Spinal cord (tissue), 10 donors: ENCODE data around the gene TNP2. TPM values are rescaled to one million over a fixed set of nuclear protein-coding genes. Genes with fewer than 3 reads are reported as not detected.
"Not testable (repeated sequence)": the region's sequence is repeated elsewhere in the genome, so short reads cannot be mapped to it uniquely, and the experiment has no call there.

ENCODE experiments used
- DNase-seq, 6 donors: peaks; one replicate each; pipeline versions ENCODE4 v3.0.0 to v3.0.0-alpha.2; 2013 to 2015; ENCODE audit warnings: low spot score in 6 of 6, low read depth in 4 of 6
- H3K27ac ChIP-seq: one replicate; pipeline ENCODE4 v1.5.1; 2013; ENCODE audit warnings: low read depth, low read length, control low read depth
- H3K27me3 ChIP-seq: one replicate; pipeline ENCODE4 v1.6.1; 2013; ENCODE audit warnings: low read length; ENCODE audit not compliant: control insufficient read depth, insufficient read depth
- H3K36me3 ChIP-seq: one replicate; pipeline ENCODE4 v1.6.1; 2013; ENCODE audit warnings: low read length; ENCODE audit not compliant: control insufficient read depth, insufficient read depth
- H3K4me1 ChIP-seq: one replicate; pipeline ENCODE4 v1.6.1; 2013; ENCODE audit warnings: low read length; ENCODE audit not compliant: control insufficient read depth, insufficient read depth
- H3K4me3 ChIP-seq: one replicate; pipeline ENCODE4 v1.5.1; 2013; ENCODE audit warnings: low read depth, low read length, control low read depth
- H3K9me3 ChIP-seq: one replicate; pipeline ENCODE4 v1.6.1; 2013; ENCODE audit warnings: low read length; ENCODE audit not compliant: control insufficient read depth, insufficient read depth
- WGBS: methylation state at CpG from one replicate; pipeline ENCODE4 v1.1.5; 2013; ENCODE audit warnings: missing lambda C conversion rate; ENCODE audit not compliant: insufficient coverage; 5-methylcytosine and 5-hydroxymethylcytosine counted together
- polyA plus RNA-seq, 2 donors: library from polyadenylated mRNA; unstranded; fragments of 120-200 nt; gene quantifications; one replicate each; pipeline ENCODE4 v1.2.1, GENCODE V29; 2013; ENCODE audit not compliant: insufficient read length in 2 of 2
- total RNA-seq, 2 donors: library from RNA; depleted of rRNA in 1 of 2; stranded (reverse); fragments of 120-200 nt in 1 of 2; fragments of >200 nt in 1 of 2; gene quantifications; one replicate each; pipeline versions ENCODE4 v1.2.3 to v1.2.4, GENCODE V29; 2013 to 2014
- donor health status: healthy.

Gene TNP2
- total and polyA plus RNA-seq, 4 donors = not detected

DNA sequence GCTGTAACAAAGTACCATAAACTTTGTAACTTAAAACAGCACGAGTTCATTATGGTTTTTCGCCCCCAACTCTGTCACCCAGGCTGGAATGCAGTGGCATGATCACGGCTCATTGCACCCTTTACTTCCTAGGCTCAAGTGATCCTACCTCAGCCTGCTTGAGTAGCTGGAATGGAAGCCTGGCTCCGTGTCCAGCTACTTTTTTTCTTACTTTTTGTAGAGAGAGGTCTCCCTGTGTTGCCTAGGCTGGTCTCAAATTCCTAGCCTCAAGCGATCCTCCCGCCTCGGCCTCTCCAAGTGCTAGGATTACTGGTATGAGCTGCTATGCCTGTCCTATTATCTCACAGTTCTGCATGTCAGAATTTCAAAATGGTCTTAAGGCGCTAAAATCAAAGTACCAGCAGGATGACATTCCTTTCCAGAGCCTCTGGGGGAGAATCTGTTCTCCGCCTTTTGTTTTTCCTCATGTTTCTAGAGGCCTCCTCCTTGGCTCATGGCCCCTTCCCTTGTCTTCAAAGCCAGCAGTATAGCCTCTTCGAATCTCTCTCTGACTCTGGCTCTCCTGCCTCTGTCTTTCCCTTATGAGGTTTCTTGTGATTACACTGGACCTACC is 22.1 kb upstream of the TNP2 start:
- WGBS = 47% methylated on average over 7 of the region's 10 CpGs
- Histone ChIP-seq H3K4me1 (no peaks in the 10 kb centered on the region), H3K27ac (no peak overlapping the region), H3K9me3 (no peaks in the 10 kb centered on the region), H3K36me3 (no peaks in the 10 kb centered on the region), H3K27me3 (no peaks in the 10 kb centered on the region), H3K4me3 (no peak overlapping the region)
- DNase-seq = no peak

DNA sequence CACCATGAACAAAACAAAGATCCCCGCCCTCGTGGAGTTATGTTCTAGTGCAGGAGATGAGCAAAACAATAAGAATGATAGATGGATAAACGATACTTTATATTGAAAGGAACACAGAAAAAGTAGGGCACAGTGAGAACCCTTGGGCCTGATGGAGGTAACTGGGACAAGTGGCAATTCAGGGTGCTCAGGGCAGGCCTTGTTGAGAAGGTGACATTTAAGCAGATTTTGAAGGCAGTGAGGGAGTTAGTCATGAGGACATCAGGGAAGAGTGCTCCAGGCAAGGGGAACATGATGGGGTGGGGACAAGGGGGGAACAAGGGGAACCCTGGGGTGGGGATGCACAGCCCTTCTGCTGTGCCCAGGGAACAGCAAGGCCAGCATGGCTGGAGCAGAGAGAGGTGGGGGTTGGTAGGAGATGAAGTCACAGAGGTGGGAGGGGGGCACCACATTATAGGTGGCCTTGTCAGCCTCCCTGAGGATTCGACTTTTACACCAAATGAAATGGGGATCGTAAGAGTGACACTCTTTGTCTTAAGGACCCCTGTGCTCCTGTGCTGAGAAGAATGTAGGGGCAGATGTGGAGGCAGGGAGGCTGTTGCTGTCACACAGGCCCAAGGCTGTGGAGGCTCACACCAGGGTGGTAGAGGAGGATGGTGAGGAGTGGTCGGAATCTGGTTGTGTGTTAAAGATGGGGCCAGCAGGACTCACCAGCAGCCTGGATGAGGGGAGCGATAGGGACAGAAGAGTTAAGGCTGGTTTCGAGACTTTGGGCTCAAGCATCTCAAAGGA is 21.2 kb upstream of the TNP2 start:
- no peak overlapping the region for H3K27ac ChIP-seq
- no peak overlapping the region for H3K4me3 ChIP-seq
- no peak for DNase-seq
- no peaks in the 10 kb centered on the region for H3K4me1 ChIP-seq
- no peaks in the 10 kb centered on the region for H3K27me3 ChIP-seq
- H3K9me3 ChIP-seq = no peaks in the 10 kb centered on the region
- H3K36me3 ChIP-seq = no peaks in the 10 kb centered on the region
- 92% methylated on average over 8 of the region's 8 CpGs for WGBS

DNA sequence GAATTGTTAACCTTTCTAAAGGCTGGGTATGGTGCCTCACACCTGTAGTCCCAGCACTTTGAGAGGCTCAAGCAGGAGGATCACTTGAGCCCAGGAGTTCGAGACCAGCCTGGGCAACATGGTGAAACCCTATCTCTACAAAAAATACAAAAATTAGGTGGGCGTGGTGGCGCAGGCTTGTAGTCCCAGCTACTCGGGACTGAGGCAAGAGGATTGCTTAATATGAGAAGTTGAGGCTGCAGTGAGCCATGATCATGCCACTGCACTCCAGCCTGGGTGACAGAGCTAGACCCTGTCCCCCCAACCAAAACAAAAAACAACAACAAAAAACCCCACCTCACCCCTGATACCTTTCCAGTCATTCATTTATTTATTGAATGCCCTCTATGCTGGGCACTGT is 20.6 kb upstream of the TNP2 start:
- not testable (repeated sequence) for DNase-seq, H3K27ac ChIP-seq, H3K36me3 ChIP-seq, H3K4me1 ChIP-seq, H3K4me3 ChIP-seq, H3K9me3 ChIP-seq, H3K27me3 ChIP-seq
- WGBS = 60% methylated on average over 1 of the region's 4 CpGs

DNA sequence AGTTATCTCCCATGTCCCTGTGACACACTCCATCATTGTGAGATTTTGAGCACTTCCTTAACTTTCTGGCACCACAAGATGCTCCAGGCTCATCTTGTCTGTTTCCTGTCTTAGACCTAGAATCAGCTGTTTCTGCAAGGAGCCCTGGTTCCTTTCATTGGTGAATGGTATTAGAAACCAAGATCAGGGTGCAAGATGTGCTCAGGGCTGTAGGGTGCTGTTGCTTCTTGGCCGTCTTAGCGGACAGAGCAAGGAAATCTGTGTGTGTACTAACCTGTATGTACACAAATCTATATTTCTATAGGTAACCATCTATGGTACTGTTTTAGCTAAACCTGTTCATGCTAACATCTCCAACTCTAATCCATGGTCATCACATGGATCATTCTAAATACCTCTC is 20.1 kb upstream of the TNP2 start:
- no peaks in the 10 kb centered on the region for H3K36me3 ChIP-seq
- H3K9me3 ChIP-seq = no peaks in the 10 kb centered on the region
- no peak overlapping the region for H3K4me3 ChIP-seq
- no peaks in the 10 kb centered on the region for H3K27me3 ChIP-seq
- DNase-seq = no peak
- WGBS = no CpG with 5 or more reads among the region's 2 CpGs
- no peak overlapping the region for H3K27ac ChIP-seq
- no peaks in the 10 kb centered on the region for H3K4me1 ChIP-seq

DNA sequence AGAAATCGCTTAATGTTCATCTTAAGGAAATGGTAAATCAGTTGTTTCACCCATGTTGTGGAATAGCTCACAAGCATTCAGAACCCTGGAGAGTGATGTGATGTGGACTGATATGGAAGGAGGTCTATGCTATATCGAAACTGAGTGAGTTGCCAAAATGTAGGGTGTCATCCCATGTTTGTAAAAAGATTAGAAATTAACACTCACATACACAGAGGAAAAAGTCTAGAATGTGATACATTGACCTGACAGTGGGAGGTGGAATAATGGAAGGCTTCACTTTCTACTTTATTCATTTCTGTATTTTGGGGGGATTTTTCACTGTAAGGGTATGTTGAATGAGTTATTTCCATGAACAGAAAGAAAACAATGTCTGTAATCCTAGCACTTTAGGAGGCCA is 16.7 kb upstream of the TNP2 start:
- WGBS = 100% methylated on average over 1 of the region's 2 CpGs

DNA sequence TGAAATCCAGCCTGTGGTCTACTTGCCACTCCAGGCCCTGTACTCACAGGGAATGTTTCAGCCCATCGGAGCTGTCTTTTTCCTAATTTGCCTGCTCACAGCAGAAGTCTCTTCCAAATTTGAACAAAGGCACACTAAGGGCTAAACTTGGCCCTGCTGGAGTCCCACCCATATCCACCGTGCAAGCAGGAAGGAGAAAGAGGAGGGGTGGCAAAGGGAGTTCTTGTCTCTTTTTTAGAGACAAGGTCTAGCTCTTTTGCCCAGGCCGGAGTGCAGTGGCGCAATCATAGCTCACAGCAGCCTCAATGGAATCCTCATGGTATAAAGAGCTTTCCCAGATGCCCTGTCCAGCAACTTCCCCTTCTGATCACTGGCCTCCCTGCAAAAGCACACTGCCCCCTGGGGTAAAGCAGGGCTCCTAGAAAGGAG is 14.7 kb upstream of the TNP2 start:
- no CpG with 5 or more reads among the region's 4 CpGs for WGBS
- Histone ChIP-seq H3K9me3 (no peaks in the 10 kb centered on the region), H3K27me3 (no peaks in the 10 kb centered on the region), H3K4me3 (no peak overlapping the region), H3K36me3 (no peaks in the 10 kb centered on the region), H3K4me1 (no peaks in the 10 kb centered on the region), H3K27ac (no peak overlapping the region)
- DNase-seq = no peak

More for the DNA sequence above, 16.7 kb upstream of the TNP2 start:
- Histone ChIP-seq H3K4me1 (no peaks in the 10 kb centered on the region), H3K27ac (no peak overlapping the region), H3K9me3 (no peaks in the 10 kb centered on the region), H3K4me3 (no peak overlapping the region), H3K36me3 (no peaks in the 10 kb centered on the region), H3K27me3 (no peaks in the 10 kb centered on the region)
- no peak for DNase-seq

DNA sequence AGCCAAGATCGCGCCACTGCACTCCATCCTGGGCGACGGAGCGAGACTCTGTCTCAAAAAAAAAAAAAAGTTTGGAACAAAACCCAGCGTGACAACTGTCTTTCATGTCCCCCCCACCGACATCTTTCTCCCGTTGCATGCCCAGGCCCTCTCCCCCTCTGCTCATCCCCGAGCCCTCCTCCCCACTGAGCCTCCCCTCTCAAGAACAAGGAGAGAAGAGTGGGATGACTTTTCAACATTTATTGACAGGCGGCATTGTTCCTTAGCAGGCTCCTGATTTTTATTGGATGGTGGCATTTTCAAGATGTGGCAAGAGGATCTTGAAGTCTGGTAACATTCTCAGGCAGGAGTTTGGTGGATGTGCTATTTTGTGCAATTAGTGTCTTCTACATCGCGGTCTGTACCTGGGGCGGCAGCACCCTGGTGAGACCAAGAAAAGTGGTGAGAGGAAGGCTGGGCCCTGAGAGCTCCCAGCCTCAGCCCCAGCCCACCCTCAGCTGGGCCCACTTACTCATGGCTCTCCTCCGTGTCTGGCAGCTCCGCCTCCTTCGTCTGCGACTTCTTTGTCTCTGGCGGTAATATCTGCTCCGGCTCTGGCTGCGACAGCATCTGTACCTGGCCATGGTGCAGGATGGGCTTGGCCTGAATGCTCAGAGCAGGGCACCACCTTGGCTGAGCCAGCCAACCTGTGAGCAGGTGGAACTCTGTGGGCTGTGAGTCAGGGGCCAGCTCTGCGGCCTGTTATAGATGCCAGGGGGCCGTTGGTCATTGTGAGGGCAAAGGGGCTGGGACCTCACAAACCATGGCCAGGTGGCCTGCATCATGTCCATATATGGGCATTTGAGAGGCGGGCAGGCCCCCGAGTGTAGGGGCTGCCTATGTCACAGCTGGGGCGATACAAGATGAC is 11.7 kb upstream of the TNP2 start, which contains the start of gene PRM1:
PRM1 (minus strand) TSS at position 715 of the 907 bp plus-strand sequence; CDS start at position 623, 92 bp downstream.
- Histone ChIP-seq H3K27ac (no peak within 1 kb of the TSS), H3K4me1 (no peaks in the 10 kb centered on the region), H3K4me3 (no peak within 1 kb of the TSS), H3K9me3 (no peaks in the 10 kb centered on the region), H3K27me3 (no peaks in the 10 kb centered on the region), H3K36me3 (no peaks in the 10 kb centered on the region)
- 82% methylated on average over 18 of the region's 25 CpGs for WGBS
- no peak for DNase-seq

DNA sequence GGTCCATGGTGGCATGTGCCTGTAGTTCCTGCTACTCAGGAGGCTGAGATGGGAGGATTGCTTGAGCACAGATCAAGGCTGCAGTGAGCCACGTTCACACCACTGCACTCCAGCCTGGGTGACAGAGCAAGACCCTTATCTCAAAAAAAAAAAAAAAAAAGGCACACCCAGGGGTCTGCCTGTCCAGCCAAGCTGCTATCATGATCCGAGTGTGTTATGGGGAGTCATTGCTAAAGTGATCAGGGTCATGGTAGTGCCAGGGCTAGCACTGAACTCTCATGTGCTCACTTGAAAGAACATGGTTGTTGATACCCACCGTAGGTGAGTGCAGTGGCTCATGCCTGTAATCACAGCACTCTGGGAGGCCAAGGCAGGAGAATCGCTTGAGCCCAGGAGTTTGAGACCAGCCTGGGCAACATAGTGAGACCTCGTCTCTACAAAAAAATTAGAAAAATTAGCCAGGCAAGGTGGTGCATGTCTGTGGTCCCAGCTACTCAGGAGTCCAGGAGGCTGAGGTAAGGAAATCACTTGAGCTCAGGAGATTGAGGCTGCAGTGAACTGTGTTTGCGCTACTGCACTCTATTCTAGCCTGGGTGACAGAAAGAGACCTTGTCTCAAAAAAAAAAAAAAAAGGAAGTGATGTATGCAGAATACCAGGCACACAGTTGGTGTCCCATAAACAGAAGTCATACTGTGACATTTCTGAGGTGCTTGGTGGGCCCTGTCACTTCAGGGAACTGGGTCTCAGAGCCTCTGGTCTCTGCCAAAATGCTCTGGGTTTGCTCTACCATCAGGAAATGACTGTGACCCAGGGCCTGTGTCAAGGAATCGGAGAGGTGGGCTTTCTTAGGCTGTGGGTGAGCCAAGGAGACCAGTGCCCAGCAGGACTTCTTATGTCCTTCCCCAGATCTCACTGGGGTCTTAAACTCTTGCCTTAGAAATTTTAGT is 9.8 kb upstream of the TNP2 start:
- Histone ChIP-seq H3K27me3 (no peaks in the 10 kb centered on the region), H3K4me3 (no peak overlapping the region), H3K27ac (no peak overlapping the region), H3K4me1 (peaks cover 6% of the 10 kb centered on the region), H3K9me3 (no peaks in the 10 kb centered on the region), H3K36me3 (no peaks in the 10 kb centered on the region)
- DNase-seq = no peak
- WGBS = 95% methylated on average over 6 of the region's 7 CpGs
